ENCODE measurements around the gene OTUD7B.

DNA sequence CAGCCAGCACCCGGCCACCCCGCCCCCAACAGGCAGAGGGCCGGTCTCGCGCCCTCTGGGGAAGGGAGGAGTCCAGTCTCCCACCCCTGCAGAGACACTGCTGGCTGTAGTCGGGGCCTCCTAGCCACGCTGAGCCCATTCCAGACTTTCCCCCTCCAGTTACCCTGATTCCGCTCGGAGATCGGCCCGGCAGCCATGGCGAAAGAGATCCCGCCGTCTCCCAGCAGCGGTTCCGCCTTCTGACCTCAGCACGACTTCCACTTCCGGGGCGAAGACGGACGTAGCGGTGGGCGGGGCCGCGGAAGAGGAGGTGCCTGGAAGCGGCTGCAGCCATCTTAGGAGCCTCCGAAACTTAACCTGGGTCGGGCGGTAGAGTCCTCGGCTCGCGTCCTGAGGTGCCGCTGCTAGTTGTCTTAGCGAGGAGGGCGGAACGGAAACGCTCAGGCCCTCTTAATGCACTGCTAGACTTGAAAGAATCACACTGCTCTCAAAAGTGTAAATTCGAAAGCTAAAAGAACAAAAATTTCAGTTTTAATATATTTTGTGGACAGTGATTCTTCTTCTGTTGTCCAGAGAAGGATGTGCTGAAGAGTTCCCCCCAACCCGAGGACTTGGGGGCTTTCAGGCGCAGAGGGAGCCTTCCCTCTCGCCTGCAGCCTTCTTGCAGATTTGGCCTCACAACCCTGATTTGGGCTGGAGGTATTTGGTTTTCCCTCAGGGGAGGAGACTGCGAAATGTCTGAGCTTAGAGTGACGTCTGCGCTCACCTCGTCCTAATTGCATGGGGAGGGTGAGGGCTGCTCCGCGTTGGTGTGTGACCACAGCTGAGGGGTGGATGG lies 82.7 kb downstream of the OTUD7B start, which contains the start of gene SF3B4:
- TF ChIP-seq, protein P1, sequence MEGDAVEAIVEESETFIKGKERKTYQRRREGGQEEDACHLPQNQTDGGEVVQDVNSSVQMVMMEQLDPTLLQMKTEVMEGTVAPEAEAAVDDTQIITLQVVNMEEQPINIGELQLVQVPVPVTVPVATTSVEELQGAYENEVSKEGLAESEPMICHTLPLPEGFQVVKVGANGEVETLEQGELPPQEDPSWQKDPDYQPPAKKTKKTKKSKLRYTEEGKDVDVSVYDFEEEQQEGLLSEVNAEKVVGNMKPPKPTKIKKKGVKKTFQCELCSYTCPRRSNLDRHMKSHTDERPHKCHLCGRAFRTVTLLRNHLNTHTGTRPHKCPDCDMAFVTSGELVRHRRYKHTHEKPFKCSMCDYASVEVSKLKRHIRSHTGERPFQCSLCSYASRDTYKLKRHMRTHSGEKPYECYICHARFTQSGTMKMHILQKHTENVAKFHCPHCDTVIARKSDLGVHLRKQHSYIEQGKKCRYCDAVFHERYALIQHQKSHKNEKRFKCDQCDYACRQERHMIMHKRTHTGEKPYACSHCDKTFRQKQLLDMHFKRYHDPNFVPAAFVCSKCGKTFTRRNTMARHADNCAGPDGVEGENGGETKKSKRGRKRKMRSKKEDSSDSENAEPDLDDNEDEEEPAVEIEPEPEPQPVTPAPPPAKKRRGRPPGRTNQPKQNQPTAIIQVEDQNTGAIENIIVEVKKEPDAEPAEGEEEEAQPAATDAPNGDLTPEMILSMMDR (conservative IDR thresholded peaks at IDR 0.05; ENCODE audit: low read depth, low read length) = no peak
- TF ChIP-seq EZH2 (IDR thresholded peaks at IDR 0.05; ENCODE audit: low read length, unreplicated experiment) (no peak), EZH2phosphoT487 (IDR thresholded peaks at IDR 0.05; ENCODE audit: borderline replicate concordance, low read length) (no peak)

Data from PC-3 (cell line).